HL-60 (cell line): ENCODE results near the gene CYB561D2.

ENCODE experiments used
- DNase-seq, 2 experiments: peaks; one replicate each; pipeline ENCODE4 v3.0.0-alpha.2; 2010 to 2020; ENCODE audit warnings: low read depth in 1 of 2, low spot score in 1 of 2
- H3K27ac ChIP-seq: fragments of 250-450 bp; sonication (Bioruptor Pico); replicated peaks from 2 replicates; pipeline ENCODE4 v1.5.1; 2020; ENCODE audit warnings: mild to moderate bottlenecking, moderate library complexity
- H3K27me3 ChIP-seq: fragments of 250-450 bp; sonication (Bioruptor Pico); 2 replicates; pipeline ENCODE4 v1.5.1; 2021; ENCODE audit warnings: mild to moderate bottlenecking, moderate library complexity; ENCODE audit not compliant: insufficient read depth, poor library complexity, severe bottlenecking
- H3K4me3 ChIP-seq: replicated peaks from 2 replicates; pipeline ENCODE4 v1.5.1; 2011; ENCODE audit warnings: mild to moderate bottlenecking, control low read depth, low read length; ENCODE audit not compliant: insufficient read depth
- CTCF ChIP-seq: IDR thresholded peaks from one replicate; pipeline ENCODE4 v1.5.1; 2011; ENCODE audit warnings: low read length, control low read depth, inconsistent platforms; ENCODE audit not compliant: insufficient read depth
- GABPA ChIP-seq: IDR thresholded peaks from 2 replicates; pipeline ENCODE4 v1.6.1; 2012; ENCODE audit warnings: low read depth
- POLR2AphosphoS5 ChIP-seq: IDR thresholded peaks from 2 replicates; pipeline ENCODE4 v1.6.1; 2012; ENCODE audit warnings: low read depth
- REST ChIP-seq: IDR thresholded peaks from 2 replicates; pipeline ENCODE4 v1.6.1; 2012; ENCODE audit warnings: low read depth; ENCODE audit not compliant: insufficient replicate concordance
- SPI1 ChIP-seq: IDR thresholded peaks from 2 replicates; pipeline ENCODE4 v1.6.1; 2012; ENCODE audit warnings: low read depth, mild to moderate bottlenecking, borderline replicate concordance

CYB561D2 gene

GRCh38 chr3:50401978-50402595, 51.4 kb downstream of the CYB561D2 start:
- no peak for TF ChIP-seq POLR2AphosphoS5
- TF ChIP-seq REST: no peak
- TF ChIP-seq GABPA: no peak
- no peak for TF ChIP-seq CTCF
- TF ChIP-seq SPI1: no peak
- Histone ChIP-seq H3K27ac (no peak overlapping the region), H3K27me3 (peaks cover 4% of the 10 kb centered on the region), H3K4me3 (no peak overlapping the region)
- no peak for DNase-seq
